Measurements from ENCODE around the gene EIF4B. TPM values are rescaled to one million over a fixed set of nuclear protein-coding genes. Genes with fewer than 3 reads are reported as not detected.

The EIF4B gene
- total and polyA plus RNA-seq, 9 of the 15 experiments (the other 6 are each of a cell fraction or from before 2014, with no cell fraction given): 138 to 669 (median 552) TPM

DNA sequence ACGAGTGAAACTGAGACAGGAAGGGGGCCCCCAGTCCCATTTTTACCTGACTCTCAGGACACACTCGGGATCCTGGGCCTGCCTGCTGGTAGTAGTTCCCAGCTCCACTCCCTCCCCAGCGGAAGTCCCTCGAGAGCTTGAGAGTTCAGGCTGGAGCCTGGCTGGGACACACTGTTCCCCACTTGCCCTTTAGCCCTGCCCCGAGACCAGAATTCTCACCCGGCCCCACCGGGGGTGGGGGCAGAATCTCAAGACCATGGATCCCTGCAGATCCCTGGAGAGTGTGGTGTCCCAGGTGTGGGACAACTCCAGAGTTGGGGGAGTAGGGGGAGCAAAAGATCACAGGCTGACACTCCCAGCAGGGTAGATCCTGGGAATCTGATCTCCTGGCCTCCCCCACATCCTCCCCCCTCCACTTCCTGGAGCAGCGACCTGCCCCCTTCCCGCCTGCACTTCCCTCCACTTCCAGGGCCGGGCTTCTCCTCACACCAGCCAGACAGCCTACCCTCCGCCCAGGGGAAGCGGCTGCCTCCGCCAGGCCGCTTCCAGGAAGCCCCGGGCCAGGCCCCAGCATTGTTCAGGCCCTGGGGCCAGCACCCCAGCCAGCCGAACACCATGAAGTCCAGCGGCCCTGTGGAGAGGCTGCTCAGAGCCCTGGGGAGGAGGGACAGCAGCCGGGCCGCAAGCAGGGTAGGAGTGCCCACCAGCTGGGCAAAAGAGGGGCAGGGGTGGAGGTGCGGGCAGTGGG is 43.5 kb downstream of the EIF4B start, which contains the start of gene TNS2:
TNS2 (plus strand) TSS at position 495 of the 748 bp plus-strand sequence; CDS start at position 616, 121 bp downstream.
- no peaks in the 10 kb centered on the region for H3K9me3 ChIP-seq (replicated peaks; ENCODE audit: control insufficient read depth, insufficient read depth, low read depth, low read length)
- no peaks in the 10 kb centered on the region for H3K27me3 ChIP-seq (ENCODE audit: control insufficient read depth in 2 of 2, insufficient read depth in 2 of 2, low read length in 2 of 2)
- FAIRE-seq: no peak
- peak within 1 kb of the TSS; percentile 42; the same call in 2 of the 3 replicates for H3K27ac ChIP-seq (ENCODE audit: extremely low read depth, low read depth, low read length)
- POLR2A ChIA-PET: interaction anchor here (1.1 kb wide), 1 partner anchor 9 kb away, joined by 4 read pairs; no protein-coding TSS in a partner anchor
- no peak for ATAC-seq
- H3K9ac ChIP-seq (ENCODE audit: insufficient read depth in 1 of 2, low read depth in 2 of 2, low read length in 2 of 2): peak within 1 kb of the TSS; percentile 19 to 89; a peak in 3 of 4 replicates
- 35% methylated on average over 14 of the region's 20 CpGs for WGBS (ENCODE audit: insufficient coverage, low coverage, missing lambda C conversion rate)
- intact Hi-C loops (cut with micrococcal nuclease) (loop anchor here (5.0 kb wide), 1 partner anchor 42 kb away; the partner anchor contains the start of gene EIF4B), in situ Hi-C loops (cut with MboI) (no loop called here)
- H3K79me2 ChIP-seq (ENCODE audit: control insufficient read depth, insufficient read depth, low read length): peaks cover 10% of the 10 kb centered on the region; the same call in 2 of the 3 replicates
- no peak within 1 kb of the TSS for H3K4me3 ChIP-seq
- H3K36me3 ChIP-seq (ENCODE audit: control insufficient read depth, insufficient read depth, low read length): peaks cover 2% of the 10 kb centered on the region; the same call in 1 of the 3 replicates
- no TSS peak for BruUV-seq (replicated peaks)
- peaks cover 58 to 89% of the 10 kb centered on the region in 2 experiments for H3K4me1 ChIP-seq (replicated peaks in 1 of 2; ENCODE audit: control insufficient read depth in 2 of 2, insufficient read depth in 2 of 2, low read length in 2 of 2)
- peak; percentile 21 to 55 (median 46) for DNase-seq (ENCODE audit: extremely low read depth in 1 of 4, low spot score in 3 of 4)
- H3K4me2 ChIP-seq (ENCODE audit: insufficient read depth, low read length): peak within 1 kb of the TSS; percentile 35
- CTCF ChIA-PET (ENCODE audit: low intra/inter-chr PET ratio): interaction anchor here (0.6 kb wide), 1 partner anchor 49 kb away, joined by 3 read pairs; no protein-coding TSS in a partner anchor
- H3K9me1 ChIP-seq (ENCODE audit: control insufficient read depth, insufficient read depth, low read length): no peaks in the 10 kb centered on the region
- peak within 1 kb of the TSS; percentile 22; the same call in 1 of the 2 replicates for H2AFZ ChIP-seq (ENCODE audit: low read depth, low read length)
- no peaks in the 10 kb centered on the region for H4K20me1 ChIP-seq (replicated peaks; ENCODE audit: control insufficient read depth, insufficient read depth, low read length)
- TF ChIP-seq KDM2B (CRISPR knock-in tag; IDR thresholded peaks at IDR 0.05): no peak
- TF ChIP-seq, protein P1, sequence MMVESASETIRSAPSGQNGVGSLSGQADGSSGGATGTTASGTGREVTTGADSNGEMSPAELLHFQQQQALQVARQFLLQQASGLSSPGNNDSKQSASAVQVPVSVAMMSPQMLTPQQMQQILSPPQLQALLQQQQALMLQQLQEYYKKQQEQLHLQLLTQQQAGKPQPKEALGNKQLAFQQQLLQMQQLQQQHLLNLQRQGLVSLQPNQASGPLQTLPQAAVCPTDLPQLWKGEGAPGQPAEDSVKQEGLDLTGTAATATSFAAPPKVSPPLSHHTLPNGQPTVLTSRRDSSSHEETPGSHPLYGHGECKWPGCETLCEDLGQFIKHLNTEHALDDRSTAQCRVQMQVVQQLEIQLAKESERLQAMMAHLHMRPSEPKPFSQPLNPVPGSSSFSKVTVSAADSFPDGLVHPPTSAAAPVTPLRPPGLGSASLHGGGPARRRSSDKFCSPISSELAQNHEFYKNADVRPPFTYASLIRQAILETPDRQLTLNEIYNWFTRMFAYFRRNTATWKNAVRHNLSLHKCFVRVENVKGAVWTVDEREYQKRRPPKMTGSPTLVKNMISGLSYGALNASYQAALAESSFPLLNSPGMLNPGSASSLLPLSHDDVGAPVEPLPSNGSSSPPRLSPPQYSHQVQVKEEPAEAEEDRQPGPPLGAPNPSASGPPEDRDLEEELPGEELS (CRISPR knock-in tag; IDR thresholded peaks at IDR 0.05; ENCODE audit: borderline replicate concordance): no peak
- TF ChIP-seq, protein P2, sequence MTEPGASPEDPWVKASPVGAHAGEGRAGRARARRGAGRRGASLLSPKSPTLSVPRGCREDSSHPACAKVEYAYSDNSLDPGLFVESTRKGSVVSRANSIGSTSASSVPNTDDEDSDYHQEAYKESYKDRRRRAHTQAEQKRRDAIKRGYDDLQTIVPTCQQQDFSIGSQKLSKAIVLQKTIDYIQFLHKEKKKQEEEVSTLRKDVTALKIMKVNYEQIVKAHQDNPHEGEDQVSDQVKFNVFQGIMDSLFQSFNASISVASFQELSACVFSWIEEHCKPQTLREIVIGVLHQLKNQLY (CRISPR knock-in tag; conservative IDR thresholded peaks at IDR 0.05): no peak
- TF ChIP-seq CBX8 (IDR thresholded peaks at IDR 0.05; ENCODE audit: borderline replicate concordance, extremely low read depth, low read depth, low read length, poor library complexity, severe bottlenecking): no peak
- TF ChIP-seq TAF1 (IDR thresholded peaks at IDR 0.05; ENCODE audit: control insufficient read depth, extremely low read depth, insufficient read depth, low read length, severe bottlenecking): no peak
- TF ChIP-seq FUS (optimal IDR thresholded peaks at IDR 0.05; ENCODE audit: low read depth, low read length): no peak
- no peak for TF ChIP-seq ZNF140 (CRISPR knock-in tag; IDR thresholded peaks at IDR 0.05)
- no peak for TF ChIP-seq IRF2 (CRISPR knock-in tag; IDR thresholded peaks at IDR 0.05)
- TF ChIP-seq ELF4 (CRISPR knock-in tag; IDR thresholded peaks at IDR 0.05): no peak
- TF ChIP-seq ELF1 (tag; IDR thresholded peaks at IDR 0.05): peak; percentile 47; the same call in 1 of the 2 replicates
- TF ChIP-seq, protein P3, sequence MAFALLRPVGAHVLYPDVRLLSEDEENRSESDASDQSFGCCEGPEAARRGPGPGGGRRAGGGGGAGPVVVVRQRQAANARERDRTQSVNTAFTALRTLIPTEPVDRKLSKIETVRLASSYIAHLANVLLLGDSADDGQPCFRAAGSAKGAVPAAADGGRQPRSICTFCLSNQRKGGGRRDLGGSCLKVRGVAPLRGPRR (CRISPR knock-in tag; IDR thresholded peaks at IDR 0.05): no peak
- no peak for TF ChIP-seq ZNF347 (CRISPR knock-in tag; IDR thresholded peaks at IDR 0.05; ENCODE audit: low read depth)
- no peak for TF ChIP-seq POU5F1 (IDR thresholded peaks at IDR 0.05; ENCODE audit: borderline replicate concordance, low read depth, low read length, partially characterized antibody)
- no peak for TF ChIP-seq NFIX (CRISPR knock-in tag; IDR thresholded peaks at IDR 0.05; ENCODE audit: low read depth)
- no peak for TF ChIP-seq ZBED1 (IDR thresholded peaks at IDR 0.05)
- peak; percentile 59; the same call in 1 of the 2 replicates for TF ChIP-seq ZNF263 (CRISPR knock-in tag; IDR thresholded peaks at IDR 0.05; ENCODE audit: borderline replicate concordance)
- no peak for TF ChIP-seq TBL1XR1 (IDR thresholded peaks at IDR 0.05; ENCODE audit: low read length in 2 of 2)
- TF ChIP-seq ZNF408 (CRISPR knock-in tag; IDR thresholded peaks at IDR 0.05; ENCODE audit: low read depth): no peak
- no peak for TF ChIP-seq CHCHD3 (CRISPR knock-in tag; IDR thresholded peaks at IDR 0.05)
